H4 (cell line): ENCODE data around the gene HAND1. TPM values are rescaled to one million over a fixed set of nuclear protein-coding genes. Genes with fewer than 3 reads are reported as not detected.

Experiments
- DNase-seq: peaks from one replicate; pipeline ENCODE4 v3.0.0-alpha.2; 2015; ENCODE audit warnings: low spot score
- total RNA-seq: library from RNA; depleted of rRNA; stranded (reverse); fragments of >200 nt; shearing (Covaris generic); gene quantifications from 2 replicates; pipeline ENCODE4 v1.2.3, GENCODE V29; 2014

Gene HAND1
- total RNA-seq, 1 experiment from 2014 or later, result not detected

DNA sequence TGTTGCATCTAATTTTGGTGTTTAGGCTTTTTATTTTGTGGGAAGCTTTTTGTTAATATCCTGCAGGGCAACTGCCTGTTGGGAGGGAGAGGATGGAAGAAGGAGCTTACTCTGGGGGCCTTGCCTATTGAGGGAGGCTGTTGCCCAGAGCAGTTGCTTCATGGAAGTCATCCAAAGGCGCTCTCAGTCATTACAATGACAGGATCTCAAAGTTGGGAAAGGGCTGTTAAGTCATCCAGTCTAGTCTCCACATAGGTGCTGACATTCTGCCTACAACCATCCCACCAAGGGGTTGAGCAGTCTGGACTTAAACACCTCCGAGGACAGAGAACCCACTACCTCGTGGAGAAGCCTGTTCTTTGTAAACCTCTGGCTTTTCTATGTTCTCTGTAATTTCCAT is 19.0 kb downstream of the HAND1 start:
- no peak for DNase-seq

DNA sequence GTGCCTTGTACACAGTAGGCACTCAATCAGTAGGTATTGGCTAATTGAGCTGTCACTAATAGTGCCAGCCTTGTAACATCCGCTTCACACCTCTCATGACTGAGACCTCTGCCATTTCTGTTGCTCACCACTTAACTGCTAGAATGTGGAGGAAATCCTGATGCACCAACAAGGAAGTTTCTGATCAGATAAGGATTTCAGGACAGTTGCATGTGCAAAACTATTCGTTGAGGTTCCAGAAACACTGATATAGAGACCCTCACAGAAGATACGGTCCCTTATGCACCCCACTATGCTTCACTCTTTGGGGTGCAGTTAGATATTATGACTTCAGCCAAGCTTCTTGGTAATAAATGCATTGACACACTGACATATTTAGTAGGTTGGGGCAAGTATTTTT is 21.5 kb downstream of the HAND1 start:
- no peak for DNase-seq

DNA sequence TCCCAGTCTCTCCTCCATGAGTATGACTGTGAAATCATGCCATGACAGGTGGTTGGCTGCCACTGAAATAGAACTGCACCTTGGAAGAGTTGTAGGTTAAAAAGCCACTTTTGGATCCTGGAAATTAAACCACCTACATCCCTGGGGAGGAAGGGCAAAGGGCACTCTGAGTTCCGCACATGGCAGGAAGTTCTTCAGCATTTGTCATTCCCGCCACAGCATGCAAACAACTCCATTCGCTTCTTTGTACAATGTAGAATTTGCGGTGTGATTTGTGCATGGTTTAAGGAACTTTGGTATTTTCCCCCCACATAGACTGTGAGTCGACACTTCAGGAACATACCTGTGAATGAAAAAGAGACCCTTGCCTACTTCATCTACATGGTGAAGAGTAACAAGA is 22.4 kb downstream of the HAND1 start:
- no peak for DNase-seq

DNA sequence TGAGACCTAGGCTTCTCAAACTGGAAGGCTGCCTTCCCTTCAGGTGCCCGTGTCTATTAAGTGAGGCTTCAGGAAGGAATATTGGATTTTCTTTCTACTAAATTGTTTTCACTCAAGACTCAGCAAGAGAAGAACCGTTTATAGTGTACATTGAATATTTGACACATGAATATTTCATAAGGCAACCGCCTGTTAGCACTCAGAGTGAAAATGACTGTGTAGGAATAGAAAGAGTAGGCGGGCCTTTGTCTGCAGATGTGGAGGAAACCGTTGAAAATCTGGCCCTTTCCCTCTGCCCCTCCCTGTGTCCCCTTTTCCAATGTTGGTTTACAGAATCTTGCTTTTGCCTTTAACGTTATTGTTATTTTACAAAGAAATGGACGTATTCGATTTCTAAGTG is 26.1 kb downstream of the HAND1 start:
- DNase-seq, result no peak

DNA sequence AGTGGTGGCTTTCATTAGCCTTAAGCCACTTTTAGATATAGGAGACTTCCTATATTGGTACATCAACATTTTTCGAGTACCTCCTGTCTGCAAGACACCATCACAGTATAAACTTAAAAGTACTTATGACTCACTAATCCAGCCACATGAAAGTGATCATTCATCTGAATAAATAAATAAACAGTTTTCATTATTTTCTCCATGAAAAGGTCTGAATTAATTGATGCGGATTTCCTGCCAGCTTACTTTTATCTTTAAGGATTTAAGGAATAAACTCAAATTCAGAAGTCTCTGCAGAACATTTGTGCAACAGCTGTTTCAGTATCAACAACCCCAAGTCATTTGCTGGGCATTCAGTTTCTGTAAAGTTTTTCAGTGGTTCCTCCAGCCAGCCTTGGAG is 28.2 kb downstream of the HAND1 start:
- DNase-seq, result peak; percentile 30

DNA sequence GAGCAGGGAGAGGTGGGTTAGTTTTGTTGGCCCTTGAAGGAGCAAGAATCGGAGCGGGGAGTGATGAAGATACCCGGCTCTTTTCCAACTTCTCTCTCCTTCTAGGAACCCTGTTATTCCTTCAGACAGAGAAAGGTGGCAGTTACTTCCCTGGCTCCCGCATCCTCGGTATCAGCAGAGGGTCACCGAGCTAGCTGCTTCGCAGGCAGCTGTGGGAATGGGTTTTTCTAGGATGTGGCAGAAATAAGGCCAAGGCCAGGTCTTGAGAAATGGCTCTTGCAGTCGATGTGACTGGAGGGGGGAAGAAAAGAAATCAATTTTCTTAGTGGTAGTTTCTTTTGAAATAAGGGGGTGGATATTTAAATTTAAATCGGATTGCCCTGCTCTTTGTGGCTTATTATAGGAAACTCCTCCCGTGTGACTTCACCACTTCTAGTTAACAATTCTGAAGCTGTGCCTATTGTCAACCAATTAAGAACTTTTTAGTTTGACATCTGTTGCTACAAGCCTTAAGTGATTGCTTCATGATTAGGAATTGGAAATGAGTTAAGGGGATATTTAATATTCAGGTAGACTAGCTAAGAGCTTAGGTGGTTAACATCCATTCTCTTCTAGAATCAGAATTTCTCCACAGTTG is 30.8 kb downstream of the HAND1 start:
- no peak for DNase-seq

DNA sequence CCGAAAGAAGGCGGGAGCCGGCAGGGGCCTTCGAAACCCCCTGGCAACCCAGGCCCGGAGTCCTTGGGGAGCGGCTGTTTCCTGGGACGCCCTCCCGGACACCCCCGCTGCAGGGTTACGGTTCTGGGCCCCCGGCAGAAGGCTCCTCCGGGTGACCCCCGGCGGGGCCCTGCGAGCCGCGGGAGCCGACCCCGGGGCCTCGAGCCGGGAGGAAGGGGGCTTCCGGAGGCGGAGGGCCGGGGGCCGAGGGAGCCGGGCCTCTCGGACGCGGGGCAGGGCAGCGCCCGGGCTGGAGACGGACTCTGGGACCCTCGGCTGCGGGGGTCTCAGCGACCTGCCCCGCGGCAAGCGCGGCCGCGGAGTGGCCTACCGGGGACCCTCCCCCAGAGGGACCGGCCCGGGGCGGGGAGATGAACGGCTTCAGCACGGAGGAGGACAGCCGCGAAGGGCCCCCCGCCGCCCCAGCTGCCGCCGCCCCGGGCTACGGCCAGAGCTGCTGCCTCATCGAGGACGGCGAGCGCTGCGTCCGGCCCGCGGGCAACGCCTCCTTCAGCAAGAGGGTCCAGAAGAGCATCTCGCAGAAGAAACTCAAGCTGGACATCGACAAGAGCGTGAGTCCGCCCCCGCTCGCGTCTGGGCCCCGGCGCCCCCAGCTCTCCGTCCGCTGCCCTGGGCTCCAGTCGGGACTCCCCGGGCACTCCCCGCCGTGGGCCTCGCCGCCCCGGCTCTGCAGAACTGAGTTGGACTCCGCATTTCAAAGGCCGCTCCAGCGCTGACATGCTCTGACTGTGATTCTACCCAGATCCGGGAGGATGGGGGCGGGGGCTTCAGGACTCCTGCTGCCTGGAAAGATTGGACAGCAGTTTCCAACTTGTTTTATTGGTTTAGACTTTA is 31.6 kb downstream of the HAND1 start:
- no peak for DNase-seq

DNA sequence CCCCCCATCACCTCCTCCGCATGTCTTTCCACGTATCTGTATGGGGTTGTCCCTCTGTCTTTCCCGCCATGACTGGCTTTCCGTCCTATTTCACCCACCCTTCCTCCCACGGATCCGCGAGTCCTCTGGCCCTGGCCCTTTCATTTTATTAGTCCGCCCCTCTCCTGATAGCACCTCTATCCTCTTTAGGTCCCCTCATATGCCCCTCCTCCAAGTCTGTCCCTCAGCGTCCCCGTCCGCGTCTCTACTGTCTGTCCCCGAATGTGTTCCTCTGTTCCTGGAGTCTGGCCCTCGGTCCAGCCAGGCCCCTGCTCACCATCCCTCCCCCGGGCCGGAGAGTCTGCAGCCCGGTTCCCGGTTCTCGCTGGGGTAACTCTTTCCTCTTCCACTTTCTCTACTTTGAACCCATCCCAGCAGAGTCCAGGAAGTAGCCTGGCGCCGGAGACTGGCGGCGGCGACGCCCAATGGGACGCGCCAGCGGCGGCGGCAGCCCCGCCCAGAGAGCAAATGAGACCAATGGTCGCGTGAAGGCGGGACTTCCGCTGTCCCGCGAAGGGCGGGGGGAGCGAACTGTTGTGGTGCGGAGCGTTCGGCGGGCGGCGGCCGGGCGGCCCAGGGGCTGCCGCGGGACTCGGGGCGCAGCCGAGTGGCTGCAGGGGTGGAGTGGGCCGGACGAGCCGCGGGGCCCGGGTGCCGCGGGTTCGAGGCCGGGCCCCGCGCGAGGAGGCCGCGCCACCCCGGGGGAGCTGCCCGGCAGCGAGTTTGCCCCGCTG is 32.4 kb downstream of the HAND1 start, which contains the start of gene SAP30L:
Gene SAP30L (plus strand): TSS at position 576 of the 773 bp plus-strand sequence. CDS start 608 bp downstream, outside the sequence.
- DNase-seq, result peak; percentile 83

DNA sequence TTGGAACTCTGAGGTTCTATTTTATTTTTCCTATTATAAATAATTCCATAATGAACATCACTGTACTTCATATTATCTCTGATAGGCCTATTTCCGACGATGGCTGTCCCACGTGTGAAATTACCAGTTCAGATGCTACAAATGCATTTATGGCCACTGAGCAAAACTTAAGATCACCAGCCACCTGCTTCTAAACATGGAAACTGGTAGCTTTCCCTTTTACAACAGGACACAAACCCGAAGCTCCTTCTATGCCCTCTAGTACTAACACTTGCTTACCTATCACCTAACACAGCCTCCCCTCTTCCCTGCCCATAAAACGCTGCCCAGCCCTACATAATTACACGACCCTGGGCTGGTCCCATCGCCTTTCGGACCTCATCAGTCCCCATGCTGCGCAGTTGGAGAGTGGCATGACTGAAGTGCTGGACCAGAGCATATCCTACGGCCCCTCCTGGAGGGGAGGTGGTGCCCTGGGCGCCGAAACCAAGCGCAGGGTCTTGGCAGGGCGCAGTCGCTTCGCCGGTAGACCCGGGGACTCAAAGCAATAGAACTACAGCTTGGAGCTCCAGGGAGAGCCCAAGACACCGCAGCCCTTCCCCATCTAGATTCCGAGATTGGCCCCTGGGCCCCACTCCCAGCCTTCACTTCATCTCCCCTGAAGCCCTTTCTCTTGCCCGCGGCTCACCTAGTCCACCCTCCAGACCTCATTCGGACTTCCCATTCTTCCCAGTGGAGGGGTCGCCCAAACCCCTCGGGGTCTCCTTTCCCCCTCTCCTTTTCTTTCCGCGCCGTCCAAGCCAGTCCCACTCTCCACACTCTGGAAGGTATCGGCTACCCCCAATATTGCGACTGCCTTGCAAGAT is 33.2 kb downstream of the HAND1 start:
- no peak for DNase-seq

DNA sequence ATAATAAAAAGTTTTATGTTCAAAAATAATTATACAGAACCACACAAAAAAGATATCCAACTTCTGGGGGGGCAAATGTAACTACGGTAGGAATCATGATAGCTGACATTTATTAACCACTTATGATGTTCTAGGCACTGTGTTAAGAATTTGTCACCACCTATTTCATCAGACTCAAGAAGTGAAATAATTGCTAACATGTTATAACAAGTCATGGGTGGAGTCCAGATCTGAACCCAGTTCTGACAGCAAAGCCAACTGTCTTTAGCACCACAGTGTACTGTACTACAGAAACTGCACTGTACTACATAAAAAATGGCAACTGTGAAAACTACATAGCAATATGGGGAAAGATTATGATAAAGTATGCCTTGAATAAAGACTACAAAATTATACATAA is 35.2 kb downstream of the HAND1 start:
- no peak for DNase-seq

DNA sequence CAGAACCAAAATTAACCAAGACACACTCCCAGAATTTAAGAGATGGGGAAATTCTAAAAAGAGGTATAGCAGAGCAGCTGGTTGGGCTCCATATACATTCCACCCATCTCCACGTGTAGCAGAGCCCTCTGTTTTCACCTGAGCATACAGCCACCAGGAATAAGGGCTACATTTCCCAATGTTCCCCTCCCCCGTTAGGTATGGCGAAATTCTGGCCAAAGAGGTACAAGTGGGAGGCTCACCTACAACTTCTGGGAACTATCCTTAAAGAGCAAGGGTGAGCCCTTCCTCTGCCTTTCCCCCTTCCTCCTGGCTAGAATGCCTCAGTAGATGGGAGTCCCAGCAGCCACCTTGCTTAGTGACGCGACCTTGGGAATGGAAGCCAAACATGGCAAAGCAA is 37.5 kb downstream of the HAND1 start:
- no peak for DNase-seq

DNA sequence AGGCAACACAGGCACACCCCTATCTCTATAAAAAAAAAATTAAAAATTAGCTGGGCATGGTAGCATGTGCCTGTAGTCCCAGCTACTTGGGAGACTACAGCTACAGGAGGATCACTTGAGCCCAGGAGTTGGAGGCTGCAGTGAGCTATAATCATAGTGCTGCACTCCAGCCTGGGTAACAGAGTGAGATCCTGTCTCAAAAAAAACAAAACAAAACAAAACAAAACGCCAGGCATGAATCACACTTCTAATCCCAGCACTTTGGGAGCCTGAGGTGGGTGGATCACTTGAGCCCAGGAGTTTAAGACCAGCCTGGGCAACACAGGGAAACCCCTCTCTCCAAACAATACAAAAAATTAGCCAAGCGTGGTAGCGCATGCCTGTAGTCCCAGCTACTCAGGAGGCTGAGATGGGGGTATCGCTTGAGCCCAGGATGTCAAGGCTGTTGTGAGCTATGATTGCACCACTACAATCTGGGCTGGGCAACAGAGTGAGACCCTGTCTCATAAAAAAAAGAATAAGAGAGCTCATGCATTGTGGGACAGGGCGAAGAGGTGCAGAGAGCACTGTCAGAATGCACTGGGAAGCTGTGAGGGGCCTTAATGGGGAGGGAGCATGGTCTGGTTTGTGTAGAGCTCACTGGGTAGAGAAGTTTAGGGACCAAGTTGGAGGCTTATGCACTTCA is 40.6 kb downstream of the HAND1 start:
- DNase-seq, result no peak

DNA sequence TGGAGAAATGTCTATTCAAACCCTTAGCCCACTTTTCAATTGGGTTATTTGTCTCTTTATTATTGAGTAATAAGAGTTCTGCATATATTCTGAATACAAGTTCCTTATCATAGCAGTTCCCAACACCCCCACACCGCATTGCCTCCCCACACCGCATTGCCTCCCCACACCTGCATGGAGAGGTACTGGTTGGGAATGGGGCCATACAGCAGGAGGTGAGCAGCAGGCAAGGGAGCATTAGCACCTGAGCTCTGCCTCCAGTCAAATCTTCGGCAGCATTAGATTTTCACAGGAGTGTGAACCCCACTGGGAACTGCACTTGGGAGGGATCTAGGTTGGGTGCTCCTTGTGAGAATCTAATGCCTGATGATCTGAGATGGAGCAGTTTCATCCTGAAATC is 42.8 kb downstream of the HAND1 start:
- DNase-seq, result no peak

DNA sequence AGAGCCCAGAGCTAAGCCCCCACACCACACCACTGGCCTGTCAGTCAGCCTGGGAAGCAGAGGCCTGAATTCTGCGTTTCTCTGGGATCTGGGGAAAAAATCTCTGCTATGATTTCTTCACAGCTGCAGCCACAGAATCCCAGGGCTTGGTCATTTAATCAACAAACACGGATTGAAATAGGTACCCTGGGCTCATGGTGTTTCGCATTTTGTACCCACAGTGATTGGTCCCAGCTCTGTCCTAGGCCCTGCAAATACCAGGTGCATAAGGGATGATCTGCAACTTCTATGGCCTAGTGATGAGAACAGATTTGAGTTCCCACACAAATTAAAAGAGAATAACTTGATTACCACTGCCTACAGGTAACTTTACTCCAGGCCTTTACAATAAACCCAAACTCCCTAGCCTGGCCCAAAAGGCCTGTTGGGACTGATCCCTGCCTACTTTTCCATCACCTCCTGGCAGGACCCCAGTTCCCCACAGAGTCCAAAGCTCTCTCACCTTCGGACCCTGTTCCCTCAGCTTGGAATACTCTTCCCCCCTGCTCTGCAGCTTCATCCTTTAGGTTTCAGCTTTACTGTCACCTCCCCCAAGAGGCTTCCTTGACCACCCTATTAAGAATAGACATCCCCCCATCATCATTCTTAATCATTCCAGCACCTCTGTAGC is 46.9 kb downstream of the HAND1 start:
- DNase-seq, result no peak

DNA sequence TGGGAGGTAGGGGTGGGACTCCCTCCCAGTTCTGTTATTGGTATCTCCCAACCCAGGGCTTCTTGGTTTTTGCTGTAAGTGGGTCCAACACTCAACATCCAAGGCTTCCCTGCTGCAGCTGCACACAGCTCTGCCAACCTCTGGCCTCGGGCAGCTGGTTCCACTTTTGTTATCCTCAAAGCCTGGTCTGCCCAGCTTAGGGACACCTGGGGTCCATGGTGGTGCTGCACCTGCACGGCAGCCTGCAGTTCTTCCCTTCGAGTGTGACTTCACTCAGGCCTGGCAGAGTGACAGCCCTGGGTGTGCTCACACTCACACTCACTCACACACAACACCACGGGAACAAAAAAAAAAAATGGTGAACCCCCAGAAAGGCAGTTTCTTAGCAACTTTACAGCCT is 47.6 kb downstream of the HAND1 start:
- DNase-seq, result no peak

DNA sequence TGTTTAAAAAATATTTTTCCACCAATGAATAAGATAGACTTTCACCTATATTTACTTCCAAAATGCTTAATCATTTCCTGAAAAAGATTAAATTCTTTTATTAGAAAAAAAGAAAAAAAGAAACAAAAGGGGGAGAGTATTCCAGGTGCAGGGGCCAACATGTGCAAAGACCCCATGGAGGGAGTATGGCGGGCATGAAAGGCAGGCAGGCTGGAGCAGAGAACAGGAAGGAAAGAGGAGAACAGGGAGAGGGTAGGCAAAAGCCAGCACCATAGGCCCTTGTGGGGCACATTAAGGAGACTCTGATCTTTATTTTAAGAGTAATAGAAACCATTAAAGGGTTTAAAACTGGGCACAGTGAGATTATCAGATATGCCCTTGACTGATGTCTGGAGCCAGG is 48.7 kb downstream of the HAND1 start:
- DNase-seq, result no peak

DNA sequence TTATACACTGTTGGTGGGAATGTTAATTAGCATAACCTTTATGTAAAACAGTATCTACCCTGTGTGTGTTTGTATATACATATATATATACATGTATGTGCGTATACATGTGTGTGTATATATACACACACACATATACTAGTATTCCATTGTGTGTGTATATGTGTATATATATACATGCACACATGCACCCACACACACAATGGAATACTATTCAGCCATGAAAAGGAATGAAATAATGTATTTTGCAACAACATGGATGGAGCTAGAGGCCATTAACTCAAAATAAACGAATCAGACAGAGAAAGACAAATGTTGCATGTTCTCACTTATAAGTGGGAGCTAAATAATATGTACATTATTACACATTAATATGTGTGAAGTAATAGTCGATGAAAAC is 49.8 kb downstream of the HAND1 start:
- no peak for DNase-seq
